GM19043 (cell line): ENCODE measurements around the gene BACH2.
A peak's percentile ranks its signal among the peaks of the same experiment; 100 is the strongest.

ENCODE experiments used
- ATAC-seq: cut with Tn5 transposase; IDR thresholded peaks from one replicate; pipeline ENCODE4 v1.9.1; 2021; ENCODE audit warnings: low read depth; ENCODE audit not compliant: unreplicated experiment

The BACH2 gene

DNA sequence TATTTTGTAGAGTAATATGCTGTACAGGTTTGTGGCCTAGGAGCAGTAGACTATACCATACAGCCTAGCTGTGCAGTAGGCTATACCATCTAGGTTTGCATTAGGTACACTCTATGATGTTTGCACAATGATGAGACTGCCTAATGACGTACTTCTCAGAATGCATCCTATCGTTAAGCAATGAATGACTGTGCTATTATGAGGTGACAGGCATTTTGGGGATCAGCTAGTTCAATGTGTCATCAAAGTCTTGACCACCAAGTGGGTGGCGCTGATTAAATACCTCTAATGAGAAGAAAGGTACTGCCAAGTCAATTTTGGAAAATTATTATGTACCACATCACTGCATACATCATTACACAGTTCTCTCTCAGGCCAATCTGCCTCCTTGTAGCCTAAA is 190.2 kb downstream of the BACH2 start:
- no peak for ATAC-seq

GRCh38 chr6:90105506-90106170 is 191.0 kb downstream of the BACH2 start:
- no peak for ATAC-seq

DNA sequence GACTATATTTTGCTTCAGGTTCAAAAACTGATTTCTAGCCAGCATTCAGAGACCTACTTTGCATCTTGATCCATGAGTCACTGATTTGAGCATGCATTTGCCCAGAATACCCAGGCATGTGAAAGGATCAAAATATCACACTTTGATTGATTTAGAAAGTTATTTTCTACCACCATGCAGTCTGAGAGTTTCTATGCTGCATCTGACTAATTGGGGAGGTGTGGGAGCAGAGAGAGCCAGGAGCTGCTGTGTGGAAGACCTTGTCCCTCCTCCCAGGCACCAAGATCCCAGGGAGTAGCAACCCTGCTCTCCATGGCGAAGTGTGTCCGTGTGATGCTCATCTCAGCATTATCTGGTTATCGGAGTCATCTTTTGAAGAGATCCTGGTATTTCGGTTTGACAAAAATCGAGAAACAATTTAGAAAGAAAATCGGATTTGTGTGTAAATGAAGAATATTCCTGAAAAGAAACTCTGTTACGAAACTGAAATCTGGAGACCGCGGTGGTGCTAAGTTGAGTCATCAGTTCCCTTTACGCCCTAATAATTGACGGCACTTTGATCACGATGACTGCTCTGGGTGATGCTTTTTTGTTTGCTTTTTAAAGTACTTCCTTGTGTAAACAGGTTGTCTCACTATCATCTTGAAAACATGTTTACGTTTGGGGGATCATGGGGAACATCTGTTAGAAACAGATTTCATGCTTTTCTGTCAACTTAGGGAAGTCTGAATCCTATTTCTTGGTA is 193.4 kb downstream of the BACH2 start:
- ATAC-seq: peak; percentile 59

DNA sequence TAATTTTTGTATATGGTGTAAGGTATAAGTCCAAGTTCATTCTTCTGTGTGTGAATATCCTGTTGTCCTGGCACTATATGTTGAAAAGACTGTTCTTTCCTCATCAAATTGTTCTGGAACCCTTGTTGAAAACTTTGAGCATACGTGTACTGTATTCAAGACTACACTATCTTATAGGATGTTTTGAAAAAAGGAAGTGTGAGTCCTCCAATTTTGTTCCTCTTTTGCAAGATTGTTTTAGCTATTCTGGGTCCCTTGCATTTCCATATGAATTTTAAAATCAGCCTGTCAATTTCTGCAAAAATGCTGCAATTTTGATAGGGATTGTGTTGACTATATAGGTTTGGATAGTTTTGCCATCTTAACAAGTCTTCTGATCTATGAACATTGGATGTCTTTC is 195.2 kb downstream of the BACH2 start:
- no peak for ATAC-seq

DNA sequence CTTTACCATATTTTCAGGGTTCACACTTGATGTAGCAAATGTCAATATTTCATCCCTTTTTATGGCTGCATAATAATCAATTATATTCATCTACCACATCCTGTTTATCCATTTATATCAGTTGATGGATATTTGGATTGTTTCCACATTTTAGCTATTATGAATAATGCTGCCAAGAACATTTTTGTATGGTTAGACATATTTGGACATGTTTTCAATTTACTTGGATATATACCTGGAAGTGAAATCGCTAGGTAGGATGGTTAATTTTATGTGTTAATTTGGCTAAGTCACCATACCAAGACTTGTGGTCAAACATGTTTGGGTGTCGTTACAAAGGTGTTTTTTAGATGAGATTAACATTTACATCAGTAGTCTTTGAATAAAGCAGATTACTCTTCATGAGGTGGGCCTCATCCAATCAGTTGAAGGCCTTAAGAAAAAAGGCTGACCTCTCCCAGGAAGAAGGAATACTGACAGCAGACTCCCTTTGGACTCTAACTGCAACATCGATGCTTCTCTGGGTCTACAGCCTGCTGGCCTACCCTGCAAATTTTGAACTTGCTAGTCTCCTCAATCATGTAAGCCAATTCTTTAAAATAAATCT is 196.5 kb downstream of the BACH2 start:
- no peak for ATAC-seq

DNA sequence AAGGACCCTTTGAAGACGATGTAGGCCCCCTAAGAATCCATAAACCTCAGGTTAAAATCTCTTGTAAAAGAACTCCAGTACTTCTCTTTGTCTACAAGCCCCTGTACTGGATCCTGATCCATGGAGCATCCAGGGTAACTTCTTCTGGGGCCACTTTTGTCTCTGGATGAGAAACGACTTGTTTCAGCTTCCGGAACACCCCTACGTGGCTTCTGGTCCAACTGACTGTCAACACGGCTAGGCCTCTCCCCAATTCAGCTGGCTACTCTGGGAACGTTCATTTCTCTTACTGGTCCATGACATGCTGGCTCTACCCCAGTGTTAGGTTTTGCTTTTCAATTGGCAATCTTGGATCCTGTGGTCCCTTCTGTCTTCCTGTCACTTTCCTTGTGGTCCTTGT is 198.0 kb downstream of the BACH2 start:
- no peak for ATAC-seq

- no peak for ATAC-seq
Observed at GRCh38 chr6:90098001-90098531, 198.6 kb downstream of the BACH2 start.

- no peak for ATAC-seq
Observed at GRCh38 chr6:90097356-90097755, 199.3 kb downstream of the BACH2 start.

DNA sequence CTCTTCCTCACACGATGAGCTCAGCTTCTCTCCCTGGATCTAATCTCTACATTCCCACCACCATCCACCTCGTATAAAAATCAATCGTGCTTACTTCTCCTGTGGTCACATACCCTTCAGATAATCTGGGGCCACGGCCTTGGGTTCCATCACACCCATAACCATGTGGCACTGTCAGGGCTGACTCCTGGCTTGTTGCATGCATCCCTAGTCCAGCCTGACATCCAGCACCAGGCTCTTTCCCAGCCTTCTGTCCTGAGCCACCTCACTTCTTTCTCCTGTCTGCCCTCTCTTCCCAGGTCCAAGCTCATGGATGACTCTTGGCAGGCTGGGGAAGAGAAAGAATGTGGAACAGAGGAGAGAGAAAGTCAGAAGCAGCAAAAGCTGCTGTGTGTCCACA is 199.8 kb downstream of the BACH2 start:
- ATAC-seq: no peak

GRCh38 chr6:90095788-90096187 is 200.9 kb downstream of the BACH2 start:
- no peak for ATAC-seq

GRCh38 chr6:90095145-90095544 is 201.5 kb downstream of the BACH2 start:
- ATAC-seq: no peak

GRCh38 chr6:90093558-90094073 is 203.0 kb downstream of the BACH2 start:
- no peak for ATAC-seq

DNA sequence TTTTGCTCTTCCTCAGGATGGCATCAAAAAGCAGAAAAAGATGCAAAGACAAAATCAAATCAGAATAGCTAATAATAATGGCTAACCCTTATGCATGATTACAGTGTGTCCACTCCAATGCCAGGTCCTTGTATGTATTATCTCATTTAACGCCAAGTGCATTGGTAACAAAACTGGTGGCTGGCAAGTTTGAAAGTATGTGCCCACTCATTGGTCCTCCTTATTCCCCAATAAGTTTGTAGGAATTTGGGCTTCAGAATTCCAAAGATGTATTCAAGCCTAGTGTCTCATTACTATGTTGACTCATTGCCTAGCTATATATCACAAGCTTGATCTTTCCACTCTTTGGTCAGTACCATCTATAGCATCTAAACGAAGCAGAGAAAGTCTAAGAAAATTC is 205.8 kb downstream of the BACH2 start:
- ATAC-seq: no peak

DNA sequence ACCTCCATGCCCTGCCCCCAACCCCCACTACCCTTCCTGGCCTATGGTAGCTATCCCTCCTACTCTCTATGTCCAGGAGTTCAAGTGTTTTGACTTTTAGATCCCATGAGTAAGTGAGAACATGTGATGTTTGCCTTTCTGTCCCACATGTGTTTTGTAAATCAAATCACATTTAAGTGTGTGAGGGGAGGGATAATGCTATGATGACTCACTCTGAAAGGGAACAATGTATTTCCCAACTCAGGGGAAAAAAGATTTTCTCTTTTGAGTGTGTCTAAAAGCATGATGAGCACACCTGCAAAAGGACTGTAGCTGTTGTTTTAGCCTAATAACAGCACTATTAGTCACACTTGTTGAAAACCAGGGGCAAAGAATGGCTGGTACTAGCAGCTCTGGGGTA is 208.6 kb downstream of the BACH2 start:
- no peak for ATAC-seq

- ATAC-seq: no peak
Observed at GRCh38 chr6:90087106-90087833, 209.4 kb downstream of the BACH2 start.

DNA sequence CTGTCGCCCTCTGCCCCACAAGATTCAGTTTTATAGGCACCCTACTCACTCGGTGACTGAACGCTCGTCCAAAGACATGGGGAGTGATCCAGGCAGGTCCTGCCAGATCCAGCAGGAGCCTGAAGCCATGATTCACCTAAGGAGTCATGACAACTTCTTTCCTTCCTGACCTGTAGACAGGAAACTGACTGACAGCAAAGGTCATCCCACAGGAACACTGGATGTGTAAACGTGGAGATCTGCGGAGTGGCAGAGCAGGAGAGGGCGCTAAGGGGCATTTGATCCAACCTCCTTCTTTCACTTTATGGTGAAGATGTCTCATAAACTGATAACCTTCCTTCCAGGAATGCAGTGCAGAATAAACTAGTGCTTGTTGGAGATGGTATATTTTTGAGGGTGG is 210.1 kb downstream of the BACH2 start:
- no peak for ATAC-seq

- peak; percentile 59 for ATAC-seq
Observed at GRCh38 chr6:90083891-90084290, 212.8 kb downstream of the BACH2 start.

DNA sequence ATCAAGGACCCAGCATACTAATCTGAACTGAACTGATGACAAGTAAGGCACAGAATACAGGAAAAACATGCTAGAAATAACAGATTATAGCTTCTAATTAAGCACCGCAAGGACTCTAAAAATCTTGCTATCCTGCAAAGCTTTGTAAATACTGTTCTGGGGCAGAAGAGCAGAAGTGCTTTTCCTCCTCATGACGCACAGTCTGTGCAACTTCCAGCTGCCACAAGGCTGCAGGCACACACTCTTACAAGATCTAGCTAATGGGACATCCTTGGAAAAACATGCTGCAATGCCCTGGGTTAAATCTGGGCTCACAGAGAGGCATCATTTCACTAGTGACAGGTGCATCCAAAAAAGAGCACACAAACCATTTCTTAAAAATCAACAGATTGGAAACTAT is 213.8 kb downstream of the BACH2 start:
- no peak for ATAC-seq

GRCh38 chr6:90080876-90081481 is 215.7 kb downstream of the BACH2 start:
- ATAC-seq: peak; percentile 52
